GM12891 (cell line): ENCODE data around the gene NRG2.

Experiments used
- POLR2A ChIP-seq: IDR thresholded peaks from 2 replicates; pipeline ENCODE4 v1.6.1; 2011; ENCODE audit warnings: low read depth, low read length, control low read depth
- TAF1 ChIP-seq: IDR thresholded peaks from 2 replicates; pipeline ENCODE4 v1.6.1; 2011; ENCODE audit warnings: low read depth, low read length, control low read depth

GRCh38 chr5:139946440-139946839 lies 96.7 kb downstream of the NRG2 start:
- no peak for TF ChIP-seq TAF1
- no peak for TF ChIP-seq POLR2A
